ENCODE measurements around the gene DDOST.
A peak's percentile ranks its signal among the peaks of the same experiment; 100 is the strongest.

The DDOST gene

DNA sequence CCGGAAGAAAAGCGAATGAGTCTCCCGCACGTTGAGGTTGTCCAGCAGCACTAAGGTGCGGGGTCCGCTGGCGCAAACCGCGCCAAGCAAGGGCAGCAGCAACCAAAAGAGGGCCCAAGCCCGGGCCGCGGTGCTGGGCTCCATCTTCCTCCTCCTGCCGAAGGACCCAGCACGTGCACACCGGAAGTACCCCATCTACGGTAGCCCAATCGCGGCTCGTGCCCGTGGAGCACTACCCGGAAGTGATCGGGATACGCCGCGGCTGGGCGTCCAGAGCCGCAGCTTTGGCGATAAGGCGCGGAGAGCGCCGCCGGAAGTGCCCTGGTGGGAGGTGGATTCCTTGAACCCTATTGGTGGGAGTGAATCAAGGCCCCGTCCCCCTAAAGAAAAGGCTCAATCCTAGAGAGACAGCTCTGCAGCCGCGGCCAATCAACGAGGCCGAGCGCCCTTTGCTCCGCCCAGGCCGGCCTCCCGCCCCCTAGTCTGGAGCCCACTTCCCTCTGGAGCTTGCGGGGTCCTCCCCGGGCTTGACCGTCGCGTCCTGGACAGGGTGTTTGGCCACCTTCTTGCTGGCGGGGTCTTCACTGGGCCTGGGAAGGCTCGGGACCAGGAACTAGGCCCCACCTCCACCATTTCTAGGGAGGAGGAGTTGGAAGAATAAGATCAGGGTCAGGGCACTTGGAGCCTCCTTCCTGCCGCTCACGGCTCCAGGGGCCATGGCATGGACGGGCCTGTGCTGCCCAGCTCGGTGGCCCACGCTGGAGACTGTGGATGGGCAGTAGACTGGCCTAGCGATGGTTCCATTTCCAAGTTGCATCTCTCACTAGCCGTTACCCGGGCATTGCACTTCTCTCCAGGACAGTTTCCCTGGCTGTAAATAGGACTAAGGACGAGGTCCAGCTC lies at the start of gene DDOST:
Gene DDOST, minus strand, starts transcription at position 163 of the 903 bp plus-strand sequence. Its CDS starts 19 bp downstream, at position 144.
- peak; percentile 57 for FAIRE-seq

DNA sequence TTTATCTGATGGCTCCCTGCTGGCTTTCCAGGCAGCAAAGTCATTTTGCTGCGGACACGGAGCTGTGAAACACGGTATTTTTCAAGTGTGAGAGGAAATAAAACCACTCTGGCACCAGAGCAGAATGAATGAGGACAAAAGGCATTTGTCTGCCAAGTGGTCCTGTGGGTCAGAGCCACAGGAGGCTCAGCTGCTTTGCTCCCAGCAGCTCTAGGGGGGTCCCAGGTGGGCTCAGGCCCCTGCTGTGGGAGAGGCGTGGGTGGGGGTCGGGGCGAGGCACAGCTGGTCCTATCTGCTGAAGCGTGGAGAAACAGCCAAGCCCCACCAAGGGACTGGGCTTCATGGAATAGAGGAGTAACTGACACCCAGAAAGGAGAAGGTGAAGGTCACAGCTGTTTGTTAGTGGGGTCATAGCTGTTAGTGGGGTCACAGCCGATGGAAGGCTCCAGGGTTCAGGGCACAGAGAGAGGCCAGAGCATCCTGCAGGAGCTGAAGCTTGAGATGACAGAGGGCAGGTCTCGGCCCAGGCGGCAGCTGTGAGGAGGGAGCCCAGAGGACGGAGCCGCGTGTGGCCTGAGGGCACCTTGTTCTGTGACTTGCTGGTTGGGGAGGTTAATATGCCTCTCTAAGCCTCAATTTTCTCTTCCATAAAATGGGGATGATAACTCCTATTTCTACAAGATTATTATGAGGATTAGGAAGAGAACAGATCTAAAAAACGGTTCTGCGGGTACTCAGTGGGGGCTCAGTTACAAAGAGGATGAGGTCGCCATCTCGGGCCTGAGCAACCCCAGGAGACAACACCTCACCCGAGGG lies 49.5 kb upstream of the DDOST start:
- FAIRE-seq = no peak

DNA sequence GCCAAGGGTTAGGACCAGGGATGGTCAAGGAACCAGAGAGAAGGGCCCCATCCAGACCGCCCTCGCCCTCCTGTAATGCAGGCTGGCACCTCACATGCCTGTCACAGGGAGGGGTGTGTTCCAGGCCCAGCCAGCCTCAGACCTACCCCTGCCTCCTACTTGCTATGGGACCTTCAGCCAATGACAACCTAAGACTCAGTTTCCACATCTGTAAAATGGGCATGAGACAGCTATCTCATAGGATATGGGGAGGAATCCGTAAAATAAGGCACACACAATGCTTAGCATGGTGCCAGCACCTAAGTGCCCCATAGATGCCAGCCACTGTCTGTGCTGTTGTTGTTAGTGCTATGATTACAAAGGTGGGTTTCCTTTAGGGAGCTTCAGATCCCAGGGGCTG lies 48.7 kb upstream of the DDOST start:
- FAIRE-seq = no peak

DNA sequence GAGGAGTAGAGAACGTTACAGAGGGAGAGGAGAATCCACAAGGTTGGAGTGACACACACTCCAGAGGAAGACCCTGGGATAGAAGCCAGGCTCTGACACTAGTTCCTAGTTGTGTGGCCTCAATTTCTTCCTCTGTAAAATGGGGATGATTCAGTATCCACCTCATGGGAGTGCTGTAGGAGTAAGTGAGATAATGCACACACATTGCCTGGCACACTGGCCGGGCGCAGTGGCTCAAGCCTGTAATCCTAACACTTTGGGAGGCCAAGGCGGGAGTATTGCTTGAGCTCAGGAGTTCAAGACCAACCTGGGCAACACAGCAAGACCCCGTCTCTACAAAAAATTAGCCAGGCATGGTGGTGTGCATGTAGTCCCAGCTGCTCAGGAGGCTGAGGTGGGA lies 47.7 kb upstream of the DDOST start:
- no peak for FAIRE-seq

DNA sequence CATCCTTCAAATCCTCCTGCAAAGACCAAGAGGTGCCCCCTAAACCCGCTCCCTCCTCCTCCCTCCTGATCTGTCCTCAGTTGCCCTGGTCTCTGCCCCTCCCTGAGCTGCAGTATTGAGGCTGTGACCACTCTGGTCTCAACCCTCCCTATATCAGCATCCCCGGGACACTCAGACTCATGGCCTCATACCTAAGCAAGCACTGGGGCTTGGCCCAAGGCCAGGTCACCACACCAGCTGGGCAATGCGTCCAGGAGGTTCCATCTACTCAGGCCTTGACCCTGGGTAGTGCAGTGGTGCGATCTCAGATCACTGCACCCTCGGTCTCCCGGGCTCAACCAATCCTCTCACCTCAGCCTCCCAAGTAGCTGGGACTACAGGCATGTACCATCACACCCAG lies 46.9 kb upstream of the DDOST start:
- no peak for FAIRE-seq

DNA sequence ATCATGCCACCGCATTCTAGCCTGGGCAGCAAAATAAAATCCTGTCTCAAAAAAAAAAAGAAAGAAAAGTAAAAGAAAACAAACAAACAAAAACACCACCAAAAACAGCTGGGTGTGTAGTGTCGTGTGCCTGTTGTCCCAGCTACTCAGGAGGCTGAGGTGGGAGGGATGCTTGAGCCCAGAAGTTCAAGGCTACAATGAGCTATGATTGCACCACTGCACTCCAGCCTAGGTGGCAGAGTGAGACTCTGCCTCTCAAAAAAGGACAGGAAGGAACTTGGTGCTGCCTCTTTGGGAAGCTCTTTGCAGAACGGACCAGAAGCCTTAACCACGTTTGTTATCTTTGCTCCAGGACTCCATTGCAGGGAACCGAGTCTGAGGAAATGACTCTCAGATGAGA lies 45.7 kb upstream of the DDOST start:
- no peak for FAIRE-seq

DNA sequence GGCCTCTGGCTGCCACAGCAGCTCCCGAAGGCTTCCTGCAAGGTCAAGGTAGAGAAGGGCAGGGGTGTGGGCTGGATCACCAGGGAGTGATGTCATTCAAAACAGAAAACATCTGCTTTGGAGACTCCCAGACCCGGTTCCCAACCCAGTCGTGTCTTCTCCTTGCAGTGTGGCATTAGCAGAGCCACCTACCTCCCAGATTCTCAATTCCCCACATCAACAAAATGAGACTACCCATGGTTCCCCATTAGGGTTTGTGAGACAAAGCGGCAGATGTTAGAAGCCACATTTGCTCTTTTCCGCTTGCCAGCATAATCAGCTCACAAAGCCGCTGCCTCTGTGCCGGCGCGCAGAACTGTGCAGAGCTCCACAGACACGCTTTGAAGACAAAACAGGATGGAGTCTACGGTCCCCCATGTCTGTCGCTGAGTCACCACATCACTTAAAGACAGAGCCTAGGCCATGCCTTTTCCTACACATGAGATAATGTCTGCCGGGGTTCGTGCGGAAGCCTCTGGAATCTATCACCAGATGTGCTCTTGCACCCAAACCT lies 44.1 kb upstream of the DDOST start:
- FAIRE-seq = no peak

DNA sequence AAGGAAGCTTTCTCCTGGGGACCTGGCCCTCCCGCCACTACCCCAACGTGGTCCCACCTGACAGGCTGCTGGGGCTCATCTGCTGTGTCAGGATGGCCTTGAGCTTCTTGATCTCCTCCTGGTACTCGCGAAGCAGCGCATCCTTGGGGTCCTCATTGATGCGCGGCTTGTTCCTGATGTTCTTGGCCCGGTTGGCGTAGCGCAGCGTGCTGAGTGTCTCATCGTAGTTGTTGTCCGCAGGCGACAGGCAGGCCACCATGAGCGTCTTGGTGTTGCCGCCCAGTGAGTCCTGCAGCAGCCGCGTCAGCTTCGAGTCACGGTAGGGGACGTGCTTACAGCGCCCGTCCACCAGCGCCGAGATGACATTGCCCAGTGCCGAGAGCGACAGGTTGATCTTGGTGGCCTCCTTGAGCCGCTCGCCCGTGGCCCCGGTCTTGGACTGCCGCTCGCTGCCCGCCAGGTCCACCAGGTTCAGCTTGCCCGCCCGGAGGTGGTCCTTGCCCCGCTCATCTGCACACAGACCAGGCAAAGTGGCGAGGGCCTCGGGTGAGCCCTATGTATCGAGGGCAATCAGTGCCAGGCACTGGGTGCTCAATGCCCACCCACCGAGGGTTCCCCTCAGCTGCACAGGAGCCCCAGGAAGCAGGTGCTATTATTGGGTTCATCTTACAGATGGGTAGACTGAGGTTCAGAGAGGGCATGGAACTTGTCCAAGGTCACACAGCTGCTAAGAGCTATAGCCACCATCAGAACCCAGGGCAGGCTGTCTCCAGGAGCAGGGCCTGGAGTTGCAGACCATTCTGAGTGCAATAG lies 43.4 kb upstream of the DDOST start:
- FAIRE-seq = no peak

DNA sequence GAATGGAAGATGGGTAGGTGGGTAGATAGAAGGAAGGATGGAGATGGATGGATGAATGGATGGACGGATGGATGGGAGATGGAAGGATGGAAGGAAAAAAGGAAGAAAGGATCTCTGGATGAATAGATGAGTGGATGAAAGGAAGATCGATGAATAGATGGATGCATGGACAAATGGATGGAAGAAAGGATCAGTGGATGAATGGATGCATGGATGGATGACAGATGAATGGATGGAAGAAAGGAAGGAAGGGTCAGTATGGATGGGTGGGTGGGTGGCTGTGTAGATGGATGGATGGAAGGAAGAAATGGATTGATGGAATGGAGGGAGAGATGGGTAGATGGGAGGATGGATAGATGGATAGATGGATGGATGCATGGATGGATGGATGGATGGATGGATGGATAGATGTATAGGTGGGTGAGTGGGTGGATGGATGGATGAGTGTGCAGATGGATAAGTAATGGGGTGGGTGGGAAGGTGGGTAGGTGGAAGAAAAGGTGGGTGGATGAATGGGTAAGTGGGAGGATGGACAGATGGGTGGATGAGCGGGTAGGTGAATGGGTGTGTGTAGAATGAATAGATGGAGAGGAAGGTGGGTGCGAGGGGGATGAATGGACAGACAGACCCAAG lies 42.1 kb upstream of the DDOST start:
- no peak for FAIRE-seq

DNA sequence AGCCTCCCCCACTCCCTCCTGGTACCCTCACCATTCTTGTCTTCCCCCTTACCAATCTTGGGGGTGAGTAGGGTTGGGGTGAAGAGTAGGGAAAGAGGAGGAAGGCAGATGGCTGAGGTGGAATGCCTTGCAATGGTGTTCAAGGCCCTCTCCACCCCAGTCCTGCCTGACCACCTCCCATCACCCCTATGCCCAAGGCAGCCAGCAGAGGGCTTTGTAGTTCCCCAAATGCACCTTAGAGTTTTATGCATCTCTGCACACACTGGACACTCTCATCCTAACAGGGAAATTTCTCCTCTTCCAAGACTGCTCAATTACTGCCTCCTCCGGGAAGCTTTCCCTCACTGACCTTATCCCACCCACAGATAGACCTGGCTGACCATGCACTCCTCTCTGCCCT lies 41.2 kb upstream of the DDOST start:
- no peak for FAIRE-seq

DNA sequence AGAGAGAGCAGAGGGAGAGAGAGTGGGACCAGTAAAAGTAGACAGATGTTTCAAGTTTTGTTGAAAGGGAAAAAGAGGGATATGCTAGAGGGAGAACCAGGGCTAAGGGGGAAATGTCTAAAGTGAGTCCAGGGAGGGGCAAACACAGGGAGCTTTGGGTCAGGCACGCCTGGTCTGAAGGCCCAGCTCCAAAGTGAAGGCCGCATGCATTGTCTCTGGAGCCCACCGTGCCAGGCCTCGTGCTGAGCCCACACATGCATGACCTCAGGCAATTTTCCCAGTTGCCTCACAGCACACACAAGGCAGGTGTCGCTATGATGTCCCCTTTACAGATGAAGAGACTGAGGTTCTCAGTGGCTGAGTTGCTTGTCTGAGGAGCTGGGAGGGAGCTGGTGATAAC lies 40.7 kb upstream of the DDOST start:
- no peak for FAIRE-seq

DNA sequence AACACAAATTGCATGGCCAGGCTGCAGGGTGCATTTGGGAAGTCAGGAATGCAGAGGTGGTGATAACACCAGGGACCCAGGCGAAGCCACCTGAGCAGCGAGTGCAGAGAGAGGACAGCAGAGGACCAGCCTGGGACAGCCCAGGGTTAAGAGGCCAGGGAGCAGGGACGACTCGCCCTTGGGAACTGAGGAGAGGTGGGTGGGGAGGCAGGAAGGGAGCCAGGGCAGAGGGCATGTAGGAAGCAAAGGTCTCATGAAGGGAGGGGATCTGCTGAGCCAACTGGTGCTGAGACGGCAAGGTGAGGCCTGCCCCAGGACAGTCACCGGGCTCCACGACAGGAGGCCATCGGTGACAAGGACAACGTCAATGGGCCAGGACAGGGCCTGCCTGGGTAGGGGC lies 40.3 kb upstream of the DDOST start:
- no peak for FAIRE-seq

DNA sequence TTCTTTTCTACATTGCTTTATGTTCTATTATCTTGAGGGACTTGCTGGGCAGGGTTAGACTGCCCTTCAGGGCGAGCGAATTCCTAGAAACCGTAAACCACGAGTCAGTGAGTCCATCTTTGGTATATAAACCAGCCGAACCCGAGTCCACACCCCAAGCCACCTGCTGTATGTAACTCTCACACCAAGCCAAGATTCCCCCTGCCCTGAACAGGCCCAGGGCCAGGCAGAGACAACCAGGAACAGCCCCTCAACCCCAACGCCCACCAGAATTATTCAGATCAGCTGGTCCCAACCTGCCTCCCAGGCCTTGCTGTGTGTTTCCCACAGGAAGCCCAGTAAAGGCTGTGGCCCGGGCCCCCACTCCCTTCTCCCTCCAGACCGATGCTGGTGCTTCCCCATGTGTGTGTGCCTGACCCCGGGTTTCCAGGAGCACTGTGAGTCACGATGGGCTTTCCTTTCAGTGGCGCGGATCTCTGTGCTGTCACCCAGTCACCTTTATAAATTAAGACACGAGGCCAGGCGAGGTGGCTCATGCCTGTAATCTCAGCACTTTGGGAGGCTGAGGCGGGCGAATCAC lies 39.6 kb upstream of the DDOST start:
- FAIRE-seq = no peak

DNA sequence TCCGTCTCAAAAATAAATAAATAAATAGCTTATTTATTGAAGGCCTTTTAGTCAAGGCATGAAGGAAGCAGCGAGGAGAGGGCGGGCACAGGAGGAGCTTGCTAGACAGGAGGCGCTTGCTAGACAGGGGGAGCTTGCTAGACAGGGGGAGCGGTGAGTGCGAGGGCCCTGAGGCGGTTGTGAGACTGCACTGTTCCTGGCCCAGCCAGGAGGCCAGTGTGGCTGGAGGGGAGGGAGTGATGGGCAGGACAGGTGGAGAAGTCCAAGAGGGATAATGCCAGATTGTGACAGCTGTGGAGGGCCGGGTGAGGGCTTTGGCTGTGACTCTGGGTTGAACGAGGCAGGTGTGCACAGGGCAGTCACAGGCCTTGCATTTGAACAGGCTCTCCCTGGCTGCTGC lies 38.4 kb upstream of the DDOST start:
- FAIRE-seq = no peak

DNA sequence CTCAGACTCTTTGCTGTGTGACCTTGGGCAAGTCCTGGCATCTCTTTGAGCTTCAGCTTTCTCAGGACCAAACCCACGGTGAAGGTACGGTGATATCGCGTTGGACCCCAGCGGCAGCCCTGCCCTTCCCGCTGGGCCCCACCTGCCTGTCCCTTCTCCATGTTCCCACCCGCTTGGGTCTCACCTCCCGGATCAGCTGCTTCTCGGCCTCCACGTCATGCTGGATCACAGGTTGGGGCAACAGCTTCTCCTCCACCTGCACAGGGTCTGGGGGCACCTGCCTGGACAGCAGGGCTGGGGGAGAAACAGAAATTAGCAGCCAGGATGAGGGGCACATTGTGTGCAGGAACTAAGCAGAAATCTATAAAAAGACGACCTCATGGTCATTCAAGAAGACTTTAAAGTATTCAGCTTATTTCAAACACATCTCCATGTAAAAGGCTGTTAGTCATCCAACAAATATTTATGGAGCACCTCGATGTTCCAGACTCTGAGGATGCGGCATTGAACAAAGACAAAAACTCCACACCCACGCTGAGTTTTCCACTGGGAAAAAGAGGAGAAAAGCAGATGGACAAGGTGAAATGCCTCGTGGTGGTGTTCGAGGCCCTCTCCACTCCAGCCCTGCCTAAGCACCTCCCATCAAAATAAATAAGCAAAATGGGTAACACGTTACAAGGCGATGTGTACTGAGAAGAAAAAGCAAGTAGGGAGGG lies 37.2 kb upstream of the DDOST start:
- no peak for FAIRE-seq

DNA sequence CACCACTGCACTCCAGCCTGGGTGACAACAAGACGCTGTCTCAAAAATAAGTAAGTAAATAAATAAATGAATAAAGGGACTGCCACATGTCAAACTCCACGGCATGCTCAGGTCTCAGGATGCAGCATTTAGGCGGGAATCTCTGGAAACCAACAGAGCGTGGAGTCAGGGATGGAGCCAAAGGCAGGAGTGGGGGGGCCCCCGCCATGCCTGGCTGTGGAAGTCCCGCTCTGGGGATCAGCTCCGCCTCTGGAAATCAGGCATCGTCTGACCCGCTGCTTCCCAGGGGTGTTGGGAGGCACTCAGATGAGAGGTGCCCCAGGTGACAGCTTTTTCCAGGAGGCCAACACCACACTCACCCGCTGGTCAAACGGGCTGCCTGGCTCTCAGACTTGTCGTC lies 36.4 kb upstream of the DDOST start:
- no peak for FAIRE-seq

DNA sequence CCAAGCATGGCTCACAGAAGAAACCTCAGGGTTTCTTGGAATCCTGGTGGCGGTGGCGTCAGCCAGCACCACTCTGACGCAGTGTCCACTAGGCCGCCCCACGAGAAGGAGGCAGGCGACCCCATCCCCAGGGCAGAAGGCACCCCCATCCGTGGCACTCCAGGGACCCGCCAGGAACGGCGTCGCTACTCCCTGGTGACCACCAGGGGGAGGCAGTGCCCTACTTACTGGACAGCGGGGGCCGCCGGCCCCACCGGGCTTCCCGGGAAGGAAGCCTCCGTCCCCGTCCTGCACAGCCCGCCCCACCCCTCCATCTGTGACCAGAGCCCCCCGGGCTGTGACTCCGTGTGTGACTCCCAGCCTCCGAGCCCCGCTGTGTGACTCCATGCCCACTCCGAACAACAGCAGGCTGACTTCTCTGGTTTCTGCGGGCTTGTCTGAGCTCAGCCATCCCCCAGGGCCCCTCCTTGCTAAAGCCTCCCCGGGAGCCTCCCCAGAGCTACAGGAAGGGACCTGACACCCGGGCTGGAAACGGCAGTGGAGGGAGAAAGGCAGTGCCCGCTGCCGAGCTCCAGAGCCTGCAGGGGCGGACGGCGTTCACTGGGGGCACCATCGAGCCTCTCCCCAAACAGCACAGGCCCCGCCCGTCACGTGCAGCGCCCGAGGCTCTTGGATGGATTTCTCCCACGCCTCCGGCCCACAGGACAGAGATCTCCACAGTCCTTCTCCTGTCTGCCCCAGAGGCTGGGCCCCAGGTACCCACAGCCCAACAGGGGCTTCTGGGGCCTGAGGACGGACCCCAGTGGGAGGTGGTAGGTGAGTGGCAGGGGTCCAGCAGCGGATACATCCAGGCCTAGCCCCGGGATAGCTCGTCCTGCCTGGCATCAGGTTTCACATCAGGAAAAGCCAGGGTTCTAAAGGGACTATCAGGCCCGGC lies 35.5 kb upstream of the DDOST start:
- no peak for FAIRE-seq

DNA sequence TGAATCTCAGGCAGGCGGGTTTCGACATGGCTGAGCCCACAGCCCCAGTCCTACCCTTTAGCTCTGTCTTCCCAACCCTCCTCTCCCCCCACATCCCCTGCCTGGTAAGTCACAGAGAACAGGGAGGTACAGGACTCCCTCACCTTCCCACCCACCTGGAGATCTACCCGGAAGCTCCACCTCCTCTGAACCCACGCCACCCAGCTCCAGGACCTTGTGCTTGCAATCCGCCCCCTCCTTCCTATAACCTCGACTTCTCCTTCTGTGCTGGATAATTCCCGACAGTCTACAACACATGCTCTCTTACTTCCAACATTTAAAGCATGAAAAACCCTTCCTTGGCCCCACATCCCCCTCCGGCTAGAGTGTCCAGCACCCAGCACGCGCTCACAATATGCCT lies 34.3 kb upstream of the DDOST start:
- FAIRE-seq = no peak

DNA sequence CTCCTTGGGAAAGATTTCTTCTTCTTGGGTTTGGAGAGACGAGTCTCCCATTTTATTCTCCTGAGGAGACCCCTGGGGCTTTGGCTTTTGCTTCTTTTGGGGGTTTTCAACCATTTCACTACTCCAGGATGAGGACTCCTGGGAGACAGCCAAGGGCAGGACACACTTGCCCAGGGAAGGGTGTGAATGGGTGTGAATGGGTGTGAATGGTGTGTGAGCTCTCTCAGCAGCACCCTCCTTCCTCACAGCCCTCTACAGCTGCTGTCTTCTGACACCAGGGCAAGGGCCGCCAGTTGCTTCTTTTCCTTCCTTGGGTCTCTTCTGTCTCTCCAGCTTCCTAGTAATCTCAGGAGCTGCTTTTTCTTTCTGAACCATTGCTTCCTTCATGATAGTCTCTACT lies 32.5 kb upstream of the DDOST start:
- no peak for FAIRE-seq

DNA sequence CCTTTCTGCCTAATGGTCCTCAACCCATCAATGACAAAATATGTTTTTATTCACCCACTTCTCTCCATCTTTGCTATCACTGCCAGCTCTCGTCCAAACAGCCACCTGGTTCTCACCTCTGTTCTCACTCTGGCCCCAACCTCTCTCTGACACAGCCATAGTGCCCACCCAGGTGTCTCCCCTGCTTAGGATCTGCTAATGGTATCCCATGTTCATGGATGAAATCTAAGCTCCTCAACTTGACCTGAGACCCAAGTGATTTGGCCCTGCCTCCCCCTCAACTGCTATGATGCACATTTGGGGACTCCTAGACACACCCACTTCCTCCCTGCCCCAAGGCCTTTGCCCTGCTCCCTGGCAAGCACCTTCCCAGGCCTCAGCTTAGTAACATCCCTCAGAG lies 30.7 kb upstream of the DDOST start:
- FAIRE-seq = no peak
